BE2C (cell line): Measurements from ENCODE around the gene CXCL8.

Experiments used
- DNase-seq: peaks from one replicate; pipeline ENCODE4 v3.0.0-alpha.2; 2020
- H3K27me3 ChIP-seq: fragments of 250-450 bp; sonication (Bioruptor Pico); 2 replicates; pipeline ENCODE4 v1.5.1; 2020; ENCODE audit warnings: mild to moderate bottlenecking
- H3K36me3 ChIP-seq: fragments of 250-450 bp; sonication (Bioruptor Pico); 2 replicates; pipeline ENCODE4 v1.5.1; 2020; ENCODE audit warnings: mild to moderate bottlenecking
- H3K4me1 ChIP-seq: fragments of 250-450 bp; sonication (Bioruptor Pico); 2 replicates; pipeline ENCODE4 v1.5.1; 2020
- H3K4me3 ChIP-seq: 2 replicates; pipeline ENCODE4 v1.5.1; 2011; ENCODE audit warnings: low read depth, low read length
- H3K9me3 ChIP-seq: fragments of 250-450 bp; sonication (Bioruptor Pico); 2 replicates; pipeline ENCODE4 v1.5.1; 2020
- TF ChIP-seq, protein P1 (sequence below): IDR thresholded peaks from 2 replicates; pipeline ENCODE4 v1.5.1; 2012; ENCODE audit warnings: mild to moderate bottlenecking, low read depth, low read length

CXCL8 gene

DNA sequence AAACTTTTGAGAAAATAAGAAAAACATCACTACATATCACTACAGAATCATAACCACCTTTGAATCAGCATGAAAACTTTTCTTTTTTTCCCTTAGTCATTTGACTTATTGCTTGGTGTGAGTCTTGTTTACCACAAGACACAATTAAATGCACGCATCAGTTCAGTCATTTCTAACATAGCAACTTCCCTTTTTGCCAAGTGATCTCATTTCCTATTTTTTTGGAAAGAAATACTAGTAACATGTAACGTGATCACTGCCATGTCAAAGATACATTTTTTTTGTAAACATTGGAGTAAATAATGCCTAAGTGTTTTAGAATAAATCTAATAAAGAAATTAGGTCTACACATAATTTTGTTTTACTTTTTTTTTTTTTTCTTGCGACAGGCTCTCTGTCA, 5.1 kb upstream of the CXCL8 start:
- no peaks in the 10 kb centered on the region for H3K9me3 ChIP-seq
- H3K27me3 ChIP-seq = no peaks in the 10 kb centered on the region
- no peaks in the 10 kb centered on the region for H3K4me1 ChIP-seq
- DNase-seq = no peak
- H3K36me3 ChIP-seq = no peaks in the 10 kb centered on the region
- TF ChIP-seq, protein P1, sequence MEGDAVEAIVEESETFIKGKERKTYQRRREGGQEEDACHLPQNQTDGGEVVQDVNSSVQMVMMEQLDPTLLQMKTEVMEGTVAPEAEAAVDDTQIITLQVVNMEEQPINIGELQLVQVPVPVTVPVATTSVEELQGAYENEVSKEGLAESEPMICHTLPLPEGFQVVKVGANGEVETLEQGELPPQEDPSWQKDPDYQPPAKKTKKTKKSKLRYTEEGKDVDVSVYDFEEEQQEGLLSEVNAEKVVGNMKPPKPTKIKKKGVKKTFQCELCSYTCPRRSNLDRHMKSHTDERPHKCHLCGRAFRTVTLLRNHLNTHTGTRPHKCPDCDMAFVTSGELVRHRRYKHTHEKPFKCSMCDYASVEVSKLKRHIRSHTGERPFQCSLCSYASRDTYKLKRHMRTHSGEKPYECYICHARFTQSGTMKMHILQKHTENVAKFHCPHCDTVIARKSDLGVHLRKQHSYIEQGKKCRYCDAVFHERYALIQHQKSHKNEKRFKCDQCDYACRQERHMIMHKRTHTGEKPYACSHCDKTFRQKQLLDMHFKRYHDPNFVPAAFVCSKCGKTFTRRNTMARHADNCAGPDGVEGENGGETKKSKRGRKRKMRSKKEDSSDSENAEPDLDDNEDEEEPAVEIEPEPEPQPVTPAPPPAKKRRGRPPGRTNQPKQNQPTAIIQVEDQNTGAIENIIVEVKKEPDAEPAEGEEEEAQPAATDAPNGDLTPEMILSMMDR = no peak
- H3K4me3 ChIP-seq = no peak overlapping the region

DNA sequence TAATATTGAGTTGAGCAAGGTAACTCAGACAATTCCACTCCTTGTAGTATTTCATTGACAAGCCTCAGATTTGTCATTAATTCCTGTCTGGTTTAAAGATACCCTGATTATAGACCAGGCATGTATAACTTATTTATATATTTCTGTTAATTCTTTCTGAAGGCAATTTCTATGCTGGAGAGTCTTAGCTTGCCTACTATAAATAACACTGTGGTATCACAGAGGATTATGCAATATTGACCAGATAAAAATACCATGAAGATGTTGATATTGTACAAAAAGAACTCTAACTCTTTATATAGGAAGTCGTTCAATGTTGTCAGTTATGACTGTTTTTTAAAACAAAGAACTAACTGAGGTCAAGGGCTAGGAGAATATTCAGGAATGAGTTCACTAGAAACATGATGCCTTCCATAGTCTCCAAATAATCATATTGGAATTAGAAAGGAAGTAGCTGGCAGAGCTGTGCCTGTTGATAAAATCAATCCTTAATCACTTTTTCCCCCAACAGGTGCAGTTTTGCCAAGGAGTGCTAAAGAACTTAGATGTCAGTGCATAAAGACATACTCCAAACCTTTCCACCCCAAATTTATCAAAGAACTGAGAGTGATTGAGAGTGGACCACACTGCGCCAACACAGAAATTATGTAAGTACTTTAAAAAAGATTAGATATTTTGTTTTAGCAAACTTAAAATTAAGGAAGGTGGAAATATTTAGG, 821 bp downstream of the CXCL8 start:
- DNase-seq = no peak
- Histone ChIP-seq H3K27me3 (no peaks in the 10 kb centered on the region), H3K36me3 (no peaks in the 10 kb centered on the region), H3K4me1 (no peaks in the 10 kb centered on the region), H3K9me3 (no peaks in the 10 kb centered on the region), H3K4me3 (no peak overlapping the region)
- TF ChIP-seq, protein P1 = no peak

DNA sequence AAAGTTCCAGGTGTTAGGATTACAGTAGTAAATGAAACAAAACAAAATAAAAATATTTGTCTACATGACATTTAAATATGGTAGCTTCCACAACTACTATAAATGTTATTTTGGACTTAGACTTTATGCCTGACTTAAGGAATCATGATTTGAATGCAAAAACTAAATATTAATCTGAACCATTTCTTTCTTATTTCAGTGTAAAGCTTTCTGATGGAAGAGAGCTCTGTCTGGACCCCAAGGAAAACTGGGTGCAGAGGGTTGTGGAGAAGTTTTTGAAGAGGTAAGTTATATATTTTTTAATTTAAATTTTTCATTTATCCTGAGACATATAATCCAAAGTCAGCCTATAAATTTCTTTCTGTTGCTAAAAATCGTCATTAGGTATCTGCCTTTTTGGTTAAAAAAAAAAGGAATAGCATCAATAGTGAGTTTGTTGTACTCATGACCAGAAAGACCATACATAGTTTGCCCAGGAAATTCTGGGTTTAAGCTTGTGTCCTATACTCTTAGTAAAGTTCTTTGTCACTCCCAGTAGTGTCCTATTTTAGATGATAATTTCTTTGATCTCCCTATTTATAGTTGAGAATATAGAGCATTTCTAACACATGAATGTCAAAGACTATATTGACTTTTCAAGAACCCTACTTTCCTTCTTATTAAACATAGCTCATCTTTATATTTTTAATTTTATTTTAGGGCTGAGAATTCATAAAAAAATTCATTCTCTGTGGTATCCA, 1.6 kb downstream of the CXCL8 start:
- TF ChIP-seq, protein P1 = no peak

DNA sequence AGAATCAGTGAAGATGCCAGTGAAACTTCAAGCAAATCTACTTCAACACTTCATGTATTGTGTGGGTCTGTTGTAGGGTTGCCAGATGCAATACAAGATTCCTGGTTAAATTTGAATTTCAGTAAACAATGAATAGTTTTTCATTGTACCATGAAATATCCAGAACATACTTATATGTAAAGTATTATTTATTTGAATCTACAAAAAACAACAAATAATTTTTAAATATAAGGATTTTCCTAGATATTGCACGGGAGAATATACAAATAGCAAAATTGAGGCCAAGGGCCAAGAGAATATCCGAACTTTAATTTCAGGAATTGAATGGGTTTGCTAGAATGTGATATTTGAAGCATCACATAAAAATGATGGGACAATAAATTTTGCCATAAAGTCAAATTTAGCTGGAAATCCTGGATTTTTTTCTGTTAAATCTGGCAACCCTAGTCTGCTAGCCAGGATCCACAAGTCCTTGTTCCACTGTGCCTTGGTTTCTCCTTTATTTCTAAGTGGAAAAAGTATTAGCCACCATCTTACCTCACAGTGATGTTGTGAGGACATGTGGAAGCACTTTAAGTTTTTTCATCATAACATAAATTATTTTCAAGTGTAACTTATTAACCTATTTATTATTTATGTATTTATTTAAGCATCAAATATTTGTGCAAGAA, 2.3 kb downstream of the CXCL8 start:
- H3K36me3 ChIP-seq = no peaks in the 10 kb centered on the region
- H3K27me3 ChIP-seq = no peaks in the 10 kb centered on the region
- H3K4me1 ChIP-seq = no peaks in the 10 kb centered on the region
- DNase-seq = no peak
- H3K9me3 ChIP-seq = no peaks in the 10 kb centered on the region
- TF ChIP-seq, protein P1 = no peak
- H3K4me3 ChIP-seq = no peak overlapping the region

More for the DNA sequence above, 1.6 kb downstream of the CXCL8 start:
- Histone ChIP-seq H3K27me3 (no peaks in the 10 kb centered on the region), H3K9me3 (no peaks in the 10 kb centered on the region), H3K4me1 (no peaks in the 10 kb centered on the region), H3K36me3 (no peaks in the 10 kb centered on the region), H3K4me3 (no peak overlapping the region)
- no peak for DNase-seq

DNA sequence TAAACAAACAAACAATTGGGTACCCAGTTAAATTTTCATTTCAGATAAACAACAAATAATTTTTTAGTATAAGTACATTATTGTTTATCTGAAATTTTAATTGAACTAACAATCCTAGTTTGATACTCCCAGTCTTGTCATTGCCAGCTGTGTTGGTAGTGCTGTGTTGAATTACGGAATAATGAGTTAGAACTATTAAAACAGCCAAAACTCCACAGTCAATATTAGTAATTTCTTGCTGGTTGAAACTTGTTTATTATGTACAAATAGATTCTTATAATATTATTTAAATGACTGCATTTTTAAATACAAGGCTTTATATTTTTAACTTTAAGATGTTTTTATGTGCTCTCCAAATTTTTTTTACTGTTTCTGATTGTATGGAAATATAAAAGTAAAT, 2.9 kb downstream of the CXCL8 start:
- TF ChIP-seq, protein P1 = no peak
- no peak for DNase-seq

DNA sequence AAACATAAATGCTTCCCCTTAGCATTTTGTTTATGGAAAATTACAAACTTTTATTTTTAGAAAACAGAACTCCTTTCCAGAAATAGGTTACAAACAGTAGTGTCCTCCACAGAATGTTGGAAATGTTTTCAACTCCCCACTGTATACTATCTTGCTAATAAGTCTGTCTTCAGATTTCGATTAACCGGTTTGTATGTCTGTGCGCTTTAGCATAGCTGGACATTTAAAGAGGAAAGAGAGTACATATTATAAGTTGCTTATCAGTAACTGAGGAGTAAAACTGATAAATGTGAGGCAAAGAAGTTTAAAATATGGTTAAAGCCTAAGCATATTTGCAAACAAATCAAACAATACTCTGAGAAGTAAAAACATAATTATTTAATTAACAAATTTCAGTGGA, 3.4 kb downstream of the CXCL8 start:
- H3K4me1 ChIP-seq = no peaks in the 10 kb centered on the region

More for the DNA sequence above, 2.9 kb downstream of the CXCL8 start:
- H3K36me3 ChIP-seq = no peaks in the 10 kb centered on the region
- H3K4me1 ChIP-seq = no peaks in the 10 kb centered on the region
- no peak overlapping the region for H3K4me3 ChIP-seq
- H3K9me3 ChIP-seq = no peaks in the 10 kb centered on the region
- no peaks in the 10 kb centered on the region for H3K27me3 ChIP-seq

More for the DNA sequence above, 3.4 kb downstream of the CXCL8 start:
- no peaks in the 10 kb centered on the region for H3K9me3 ChIP-seq
- no peak overlapping the region for H3K4me3 ChIP-seq
- DNase-seq = no peak
- no peaks in the 10 kb centered on the region for H3K36me3 ChIP-seq
- no peaks in the 10 kb centered on the region for H3K27me3 ChIP-seq
- TF ChIP-seq, protein P1 = no peak
